Hypothalamus (tissue), 51 donors: ENCODE data around the gene SPNS3.
A peak's percentile ranks its signal among the peaks of the same experiment; 100 is the strongest.

ENCODE experiments used
- DNase-seq, 51 donors: peaks; one replicate each; lab custom pipeline; 2025; lab: John Stamatoyannopoulos, UW

Gene SPNS3

DNA sequence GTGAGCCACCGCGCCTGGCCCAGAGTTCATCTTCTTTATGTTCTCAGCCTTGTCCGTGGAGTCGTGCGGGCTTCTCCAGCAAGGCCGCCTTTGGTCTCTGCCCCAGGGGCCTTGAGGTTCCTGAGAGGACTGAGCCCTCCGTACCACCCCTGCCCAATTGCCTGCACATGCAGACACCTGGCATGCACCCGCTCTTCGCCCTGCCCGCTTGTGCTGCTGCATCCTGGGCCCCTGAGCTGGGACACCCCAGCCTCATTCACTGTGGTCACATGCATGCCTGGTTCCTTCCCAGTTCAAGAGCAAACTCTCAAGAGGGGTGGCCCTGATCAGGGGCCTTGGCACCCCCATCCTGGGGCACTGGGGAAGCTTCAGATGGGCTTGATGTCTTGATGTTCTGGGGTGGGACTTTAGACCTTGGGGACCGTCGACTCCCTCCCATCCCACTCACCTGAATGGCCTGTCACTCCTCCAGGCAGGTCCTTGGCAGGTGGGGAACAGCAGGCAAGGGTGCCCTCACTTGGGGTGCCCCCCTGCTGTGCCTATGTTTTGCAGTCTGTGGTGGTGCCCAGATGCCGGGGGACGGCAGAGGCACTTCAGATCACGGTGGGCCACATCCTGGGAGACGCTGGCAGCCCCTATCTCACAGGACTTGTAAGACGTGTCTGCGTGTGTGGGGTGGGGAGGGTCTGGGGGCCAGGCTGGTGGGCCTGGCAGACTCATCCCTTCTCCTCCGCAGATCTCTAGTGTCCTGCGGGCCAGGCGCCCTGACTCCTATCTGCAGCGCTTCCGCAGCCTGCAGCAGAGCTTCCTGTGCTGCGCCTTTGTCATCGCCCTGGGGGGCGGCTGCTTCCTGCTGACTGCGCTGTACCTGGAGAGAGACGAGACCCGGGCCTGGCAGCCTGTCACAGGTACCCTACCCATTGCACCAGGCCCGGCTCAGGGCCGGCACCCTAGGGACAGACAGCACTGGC, 52.2 kb downstream of the SPNS3 start:
- DNase-seq, result no peak

DNA sequence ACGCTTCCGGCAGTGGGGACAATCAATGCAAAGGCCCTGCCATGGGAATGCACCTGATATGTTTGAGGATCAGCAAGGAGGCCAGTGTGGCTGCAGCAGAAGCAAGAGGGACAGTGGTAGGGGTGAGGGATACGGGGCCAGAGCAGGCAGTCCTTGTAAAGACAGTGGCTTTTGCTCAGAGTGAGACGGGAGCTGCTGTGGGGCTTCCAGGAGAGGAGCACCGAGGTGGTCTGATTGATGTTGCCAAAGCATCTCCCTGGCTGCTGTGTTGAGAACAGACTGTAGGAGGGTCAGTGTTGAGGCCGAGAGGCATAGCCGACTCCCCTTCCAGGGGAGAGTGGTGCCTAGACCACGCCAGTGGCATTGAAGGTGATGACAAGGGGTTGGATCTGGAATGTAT, 53.6 kb downstream of the SPNS3 start:
- DNase-seq, result no peak

DNA sequence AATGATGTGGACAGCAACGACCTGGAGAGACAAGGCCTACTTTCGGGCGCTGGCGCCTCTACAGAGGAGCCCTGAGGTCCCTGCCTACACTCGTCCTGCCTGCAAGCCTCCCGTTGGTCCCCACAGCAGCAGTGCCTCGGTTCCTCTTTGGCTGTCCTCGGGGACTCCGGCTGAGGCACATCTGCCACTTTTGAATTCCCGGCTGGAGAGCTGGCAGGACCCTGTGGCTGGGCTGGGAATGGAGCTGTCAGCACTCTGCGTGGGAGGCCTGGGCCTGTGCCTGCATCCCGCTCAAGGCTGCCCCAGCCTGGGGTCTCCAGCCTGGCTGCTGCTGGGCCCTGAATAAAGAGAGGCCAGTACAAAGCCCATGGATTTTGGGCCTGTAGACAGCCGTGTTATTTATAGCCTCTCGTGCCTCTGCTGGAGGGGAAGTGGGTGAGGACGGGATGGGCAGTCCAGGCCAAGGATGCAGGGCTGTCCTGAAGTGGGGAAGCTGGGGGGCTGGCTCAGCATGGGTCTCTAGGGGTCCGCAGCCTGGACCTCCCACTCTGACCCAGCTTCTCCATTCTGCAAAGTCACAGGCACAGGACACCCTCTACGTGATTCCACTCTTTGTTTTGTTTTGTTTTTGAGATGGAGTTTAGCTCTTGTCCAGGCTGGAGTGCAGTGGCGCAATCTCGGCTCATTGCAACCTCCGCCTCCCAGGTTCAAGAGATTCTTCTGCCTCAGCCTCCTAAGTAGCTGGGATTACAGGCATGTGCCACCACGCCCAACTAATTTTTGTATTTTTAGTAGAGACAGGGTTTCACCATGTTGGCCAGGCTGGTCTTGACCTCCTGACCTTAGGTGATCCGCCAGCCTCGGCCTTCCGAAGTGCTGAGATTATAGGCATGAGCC, 54.3 kb downstream of the SPNS3 start:
- DNase-seq, result no peak

DNA sequence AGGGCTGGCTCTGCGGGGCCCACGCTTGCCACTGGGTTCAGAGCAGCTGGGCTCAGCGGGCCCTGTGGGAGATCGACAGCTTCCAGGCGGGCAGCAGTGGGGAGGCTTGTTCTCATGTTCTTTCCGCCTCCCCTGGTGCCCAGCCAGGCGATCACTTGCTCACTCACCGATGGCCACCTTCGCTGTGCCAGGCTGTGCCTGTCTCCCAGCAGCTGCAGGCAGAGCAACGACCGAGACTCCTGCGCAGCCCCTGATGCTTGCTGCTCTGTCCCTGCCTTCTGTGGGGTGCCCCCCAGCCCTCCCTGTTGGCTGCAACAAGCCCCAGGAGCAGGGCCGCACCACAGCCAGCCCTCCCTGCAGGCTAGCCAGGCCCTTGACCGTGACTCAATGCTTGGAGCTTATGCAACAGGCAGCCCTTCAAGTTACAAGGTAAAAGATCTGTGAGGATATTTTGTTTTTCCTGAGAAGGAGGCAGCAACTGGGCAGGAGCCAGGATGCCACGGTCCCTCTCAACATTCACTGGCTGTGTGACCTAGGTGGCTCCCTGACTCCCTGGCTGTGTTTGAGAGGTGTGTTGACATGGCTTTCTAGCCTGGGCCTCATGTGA, 55.4 kb downstream of the SPNS3 start:
- DNase-seq, result no peak

DNA sequence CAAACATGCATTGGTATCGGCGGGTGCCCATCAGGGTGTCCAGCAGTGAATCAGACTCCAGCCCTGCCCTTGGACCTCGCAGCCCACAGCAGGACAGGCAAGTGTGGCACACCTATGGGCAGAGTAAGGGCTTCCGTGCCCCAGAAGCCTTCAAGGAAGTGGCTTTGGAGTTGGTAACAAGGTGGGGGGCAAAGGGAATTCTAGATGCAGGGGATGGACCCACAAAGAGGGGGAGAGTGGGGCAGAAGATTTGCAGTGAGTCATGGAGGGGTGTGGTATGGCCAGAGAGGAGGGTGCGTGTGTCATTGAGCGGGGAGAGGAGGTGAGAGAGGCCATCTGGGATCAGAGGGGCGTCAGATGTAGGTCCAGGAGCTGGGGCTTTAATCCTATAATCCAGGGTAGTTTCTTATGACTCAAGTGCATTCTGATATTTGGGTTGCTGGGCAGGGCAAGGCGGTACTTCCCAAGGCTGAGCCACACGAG, 56.4 kb downstream of the SPNS3 start:
- DNase-seq, result no peak

DNA sequence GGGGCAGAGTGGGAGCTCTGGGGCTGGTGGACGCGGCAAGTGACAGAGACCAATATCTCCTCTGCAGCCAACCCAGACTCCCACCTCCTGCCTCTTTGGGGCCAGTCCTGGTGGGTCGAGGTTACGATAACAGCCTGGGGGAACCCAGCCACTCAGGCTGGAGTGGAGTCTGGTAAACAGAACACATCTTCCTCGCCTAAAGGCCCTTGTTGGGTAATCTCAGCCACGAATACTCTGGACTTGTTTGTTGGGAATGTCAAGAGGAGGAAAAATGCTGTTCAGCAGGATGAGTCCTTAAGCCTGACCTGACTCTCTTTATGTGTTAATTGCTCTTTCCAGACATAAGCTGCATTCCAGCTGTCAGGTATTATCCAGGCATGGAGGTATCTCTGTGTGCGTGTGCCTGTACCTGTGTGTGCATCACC, 56.9 kb downstream of the SPNS3 start:
- no peak for DNase-seq

DNA sequence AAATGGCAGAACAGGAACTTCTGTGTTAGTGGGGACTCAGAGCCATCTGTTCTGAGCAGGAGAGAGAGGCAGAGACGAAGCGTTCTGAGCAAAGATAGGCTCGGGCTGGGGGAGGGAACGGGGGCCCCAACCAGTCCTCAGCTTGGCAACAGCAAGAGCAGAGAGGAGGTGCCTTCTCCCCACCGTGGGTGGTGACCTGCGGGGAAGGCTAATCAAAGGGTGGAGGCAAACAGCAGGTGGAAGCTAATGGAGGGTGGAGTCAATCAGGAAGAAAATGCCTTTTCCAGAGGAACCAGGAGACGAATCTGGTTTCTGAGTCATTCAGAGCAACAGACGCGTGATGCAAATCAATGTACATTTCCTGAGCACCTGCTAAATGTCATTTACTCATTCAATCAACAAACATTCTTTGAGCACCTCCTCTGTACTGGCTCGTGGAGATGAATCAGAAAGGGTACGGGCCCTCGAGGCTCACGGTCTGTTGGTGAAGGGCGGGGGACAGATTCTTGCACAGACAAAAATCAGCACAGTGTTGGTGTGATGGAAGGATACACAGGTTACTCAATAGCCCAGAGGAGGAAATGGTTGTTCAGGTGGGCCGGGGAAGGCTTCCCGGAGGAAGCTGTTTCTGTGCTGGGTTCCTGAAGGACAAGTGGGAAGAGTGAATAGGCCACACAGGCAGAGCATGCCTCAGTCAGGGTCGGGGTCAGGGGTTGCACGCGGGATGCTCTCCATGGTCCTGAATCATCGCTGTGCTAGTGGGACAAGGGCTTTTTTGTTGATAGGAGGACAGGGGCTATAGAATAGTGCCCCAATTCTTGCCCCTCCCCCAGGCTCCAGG, 59.2 kb downstream of the SPNS3 start:
- DNase-seq, result peak in 7 of 51 donors; percentile 6 to 60 (median 39)

DNA sequence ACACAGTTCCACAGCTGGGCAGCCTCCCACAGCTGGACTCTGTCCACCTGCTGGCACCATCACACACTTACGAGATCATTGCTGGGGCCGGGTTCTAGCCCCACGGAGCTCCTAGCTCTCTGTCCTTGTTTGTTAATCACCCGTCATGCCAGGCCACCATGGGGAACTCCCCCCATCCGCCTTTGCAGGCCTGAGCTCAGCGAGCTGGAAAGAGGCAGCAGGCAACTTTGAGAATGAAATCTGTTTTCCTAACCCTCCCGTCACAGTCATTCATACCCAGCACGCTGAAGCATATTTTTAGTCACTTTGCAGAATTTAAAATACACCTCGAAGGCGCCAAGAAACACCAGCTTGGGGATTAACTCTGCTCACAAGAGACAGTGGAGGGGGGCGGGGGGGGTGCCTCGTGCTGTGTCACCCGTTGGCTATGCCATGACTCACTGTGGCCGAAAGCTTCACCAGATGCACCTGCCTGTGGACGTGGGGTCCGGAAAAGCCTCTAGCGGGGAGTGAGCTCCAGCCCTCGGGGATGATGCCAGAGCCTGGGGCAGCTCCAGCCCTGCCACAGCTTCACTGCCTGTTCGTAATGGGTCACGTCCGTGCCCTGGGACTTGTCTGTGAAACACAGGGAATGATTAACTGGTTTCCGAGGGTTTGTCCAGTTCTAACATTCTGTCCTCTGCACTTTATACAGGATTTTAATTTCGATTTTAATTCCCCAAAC, 63.5 kb downstream of the SPNS3 start:
- peak in 3 of 51 donors; percentile 15 to 76 (median 23) for DNase-seq

DNA sequence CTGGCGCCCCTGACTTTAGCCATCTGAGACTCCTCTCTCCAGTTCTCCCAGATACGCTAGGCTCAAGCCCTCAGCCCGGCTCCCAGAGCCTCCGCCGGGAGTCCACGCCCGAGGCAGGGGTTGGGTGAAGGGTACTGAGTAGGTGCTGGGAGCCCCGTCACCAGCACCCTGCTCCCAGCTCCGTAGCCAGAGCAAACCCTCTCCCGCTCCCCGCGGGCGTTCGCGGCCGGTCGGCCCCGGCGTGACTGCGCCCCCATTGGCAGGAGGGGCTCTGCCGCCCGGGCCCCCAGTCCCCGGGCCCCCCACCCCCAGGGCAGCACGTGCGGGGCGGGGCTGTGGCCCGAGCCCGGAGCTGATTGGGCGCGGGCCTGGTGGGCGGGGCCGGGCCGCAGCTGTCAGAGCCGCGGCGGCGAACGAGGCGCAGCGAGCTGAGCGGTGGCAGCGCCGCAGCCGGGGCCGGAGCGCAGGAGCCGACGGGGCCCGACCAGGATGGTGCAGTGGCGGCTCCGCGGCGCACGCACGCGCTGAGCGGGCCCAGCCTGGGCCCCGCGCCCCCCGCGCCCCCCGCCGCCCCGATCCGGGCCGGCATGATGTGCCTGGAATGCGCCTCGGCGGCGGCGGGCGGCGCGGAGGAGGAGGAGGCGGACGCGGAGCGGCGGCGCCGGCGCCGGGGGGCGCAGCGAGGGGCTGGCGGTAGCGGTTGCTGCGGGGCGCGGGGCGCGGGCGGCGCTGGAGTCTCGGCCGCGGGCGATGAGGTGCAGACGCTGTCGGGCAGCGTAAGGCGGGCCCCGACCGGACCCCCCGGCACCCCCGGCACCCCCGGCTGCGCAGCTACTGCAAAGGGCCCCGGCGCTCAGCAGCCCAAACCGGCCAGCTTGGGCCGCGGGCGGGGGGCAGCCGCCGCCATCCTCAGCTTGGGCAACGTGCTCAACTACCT, 65.0 kb downstream of the SPNS3 start, which contains the start of gene SPNS2:
Gene SPNS2, plus strand, starts transcription at position 421 of the 937 bp plus-strand sequence. Its CDS starts 167 bp downstream, at position 588.
- peak in 48 of 51 donors; percentile 9 to 91 (median 67) for DNase-seq

DNA sequence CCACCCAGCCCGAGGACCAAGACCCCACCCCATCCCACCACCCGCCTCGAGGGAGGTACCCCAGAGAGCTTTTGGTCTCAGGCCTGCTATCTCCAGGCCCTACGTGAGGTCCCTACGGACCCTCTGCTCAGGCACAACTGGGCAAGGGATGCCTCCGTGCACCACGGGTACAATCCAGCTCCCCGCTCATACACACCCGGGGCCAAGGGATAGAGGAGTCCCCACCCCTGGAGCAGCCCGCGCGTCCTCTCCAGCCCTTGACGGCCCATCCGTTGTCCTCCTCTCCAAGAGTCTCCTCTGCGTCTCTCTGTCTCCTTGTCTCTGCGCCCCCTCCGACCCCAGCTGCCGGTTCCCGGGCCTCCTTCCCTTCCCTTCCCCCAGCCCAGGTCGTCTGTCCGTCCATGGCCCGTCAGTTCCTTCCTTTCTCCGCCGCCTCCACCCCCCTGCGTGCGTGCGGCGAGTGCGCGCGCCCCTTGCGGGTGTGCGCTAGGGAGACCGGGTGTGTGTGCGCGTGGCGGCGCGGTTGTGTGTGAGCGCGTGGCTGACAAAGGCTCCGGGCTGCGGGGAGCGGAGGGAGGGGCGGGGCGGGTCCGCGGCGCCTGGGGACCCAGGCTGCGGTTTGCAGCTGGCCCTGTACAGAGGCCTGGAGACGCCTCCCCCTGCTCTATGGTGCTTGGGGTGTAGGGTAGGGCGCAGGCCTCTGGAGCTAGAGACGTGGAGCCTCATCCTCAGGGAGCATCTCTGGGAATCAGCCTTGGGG, 65.9 kb downstream of the SPNS3 start:
- peak in 39 of 51 donors; percentile 9 to 77 (median 40) for DNase-seq

DNA sequence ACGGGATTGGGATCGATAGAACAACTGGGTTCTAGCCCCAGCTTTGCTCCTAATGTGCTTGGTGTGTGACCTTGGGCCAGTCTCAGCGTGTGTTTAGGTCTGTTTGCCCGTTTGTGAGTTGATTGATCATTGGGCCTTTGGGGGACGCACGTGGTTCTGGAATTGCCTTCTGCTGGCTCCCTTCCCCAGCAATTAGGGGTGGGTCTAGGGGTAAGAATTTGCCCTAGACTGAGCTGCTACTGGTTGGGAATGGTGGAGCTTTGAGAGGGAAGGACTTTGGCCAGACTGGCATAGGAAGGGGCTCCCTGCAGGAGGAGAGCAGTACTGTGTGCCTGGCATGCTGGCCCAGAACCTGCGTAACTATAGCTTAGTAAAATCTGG, 66.4 kb downstream of the SPNS3 start:
- no peak for DNase-seq

DNA sequence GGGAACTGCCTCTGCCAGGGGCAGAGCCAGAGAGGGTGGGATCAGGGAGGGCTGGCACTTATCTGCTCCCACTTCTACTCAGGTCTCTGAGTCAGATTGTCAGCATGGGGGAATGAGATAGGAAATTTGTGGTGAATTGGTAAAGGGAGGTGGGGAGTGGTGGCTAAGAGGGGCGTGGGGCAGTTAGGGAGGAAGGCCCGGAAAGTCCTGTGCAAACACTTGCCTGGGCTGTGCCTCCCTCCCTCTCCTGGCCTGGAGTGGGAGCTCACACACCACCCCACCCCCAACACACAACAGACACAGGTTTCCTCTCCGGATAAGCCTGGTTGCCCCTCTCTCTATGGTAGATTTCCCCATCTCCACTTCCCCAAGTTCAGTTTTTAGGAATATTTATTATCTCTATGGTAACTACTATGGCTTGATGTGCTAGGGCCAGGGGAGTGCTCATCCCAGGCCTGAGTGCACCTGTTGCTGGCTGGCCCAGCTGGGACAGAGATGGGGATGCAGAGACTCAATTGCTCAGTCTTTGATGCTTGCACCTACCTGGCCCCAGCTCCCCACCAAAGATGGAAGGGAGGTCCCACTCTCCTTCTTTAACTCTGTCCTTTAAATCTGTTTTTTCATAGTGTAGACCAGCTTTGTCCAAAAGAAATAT, 67.7 kb downstream of the SPNS3 start:
- DNase-seq, result no peak

DNA sequence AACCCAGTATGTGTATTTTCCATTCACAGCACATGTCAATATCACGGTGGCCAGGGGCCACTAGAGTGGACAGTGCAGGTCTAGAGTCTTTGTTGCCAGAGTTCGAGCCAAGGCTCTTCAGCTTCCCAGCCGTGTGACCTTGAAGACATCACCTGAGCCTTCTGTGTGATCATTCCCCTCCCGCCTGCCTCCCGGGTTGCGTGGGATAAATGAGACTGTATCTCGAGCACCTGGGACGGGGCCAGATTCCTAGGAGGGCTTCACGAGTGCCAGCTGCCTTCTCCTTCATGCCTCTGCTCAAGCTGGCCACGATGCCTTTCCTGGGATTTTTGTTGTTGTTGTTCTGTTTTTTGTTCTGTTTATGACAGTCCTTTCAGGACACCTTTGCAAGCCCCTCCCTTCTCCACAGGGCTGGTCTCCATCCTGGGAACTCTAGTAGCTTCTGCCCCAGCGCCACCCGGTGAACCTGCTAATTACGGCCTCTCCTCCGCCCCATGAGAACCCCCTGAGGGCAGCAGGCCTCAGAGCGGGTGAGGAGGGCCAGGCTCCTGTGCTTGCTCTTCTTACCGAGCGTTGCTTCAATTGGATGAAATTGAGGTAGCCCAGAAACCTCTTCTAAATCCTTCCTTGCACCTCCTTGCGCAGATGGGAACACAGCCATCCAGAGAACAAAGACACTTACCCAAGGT, 68.9 kb downstream of the SPNS3 start:
- no peak for DNase-seq

DNA sequence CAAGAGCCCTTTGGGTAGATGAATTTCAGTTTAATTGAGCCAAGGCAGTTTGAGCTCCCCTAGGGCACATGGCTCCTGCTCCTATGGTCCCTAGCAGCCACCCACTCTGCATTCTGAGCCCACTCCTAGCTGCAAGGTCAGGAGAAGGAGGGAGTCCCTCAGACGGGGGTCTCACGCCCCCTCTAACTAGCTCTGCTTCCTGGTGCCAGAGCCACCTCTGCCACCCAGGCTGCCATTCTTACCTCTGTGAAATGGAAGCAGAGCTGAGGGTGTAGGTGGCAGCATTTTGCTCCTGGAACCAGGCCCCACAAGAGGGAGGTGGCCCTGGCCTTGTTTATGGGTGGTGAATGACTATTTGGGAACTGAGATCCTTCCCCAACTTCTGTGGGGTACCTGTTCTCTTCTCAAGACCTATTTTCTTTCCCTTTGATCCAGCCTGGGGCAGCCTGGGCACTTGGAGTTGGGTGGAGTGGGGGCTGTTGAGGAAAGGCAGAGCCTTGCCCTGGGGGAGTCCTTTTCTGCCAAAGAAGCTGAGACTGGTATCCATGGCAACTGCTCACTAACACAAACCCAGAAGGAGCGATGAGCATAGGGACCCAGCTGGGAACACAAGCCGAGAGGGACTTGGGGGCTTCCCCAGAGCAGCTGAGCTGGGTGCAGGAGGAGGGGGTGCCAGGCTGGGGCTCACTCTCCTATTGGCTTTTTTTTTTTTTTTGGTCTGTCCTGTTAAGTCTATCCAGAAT, 69.7 kb downstream of the SPNS3 start:
- peak in 1 of 51 donors; percentile 22 for DNase-seq

DNA sequence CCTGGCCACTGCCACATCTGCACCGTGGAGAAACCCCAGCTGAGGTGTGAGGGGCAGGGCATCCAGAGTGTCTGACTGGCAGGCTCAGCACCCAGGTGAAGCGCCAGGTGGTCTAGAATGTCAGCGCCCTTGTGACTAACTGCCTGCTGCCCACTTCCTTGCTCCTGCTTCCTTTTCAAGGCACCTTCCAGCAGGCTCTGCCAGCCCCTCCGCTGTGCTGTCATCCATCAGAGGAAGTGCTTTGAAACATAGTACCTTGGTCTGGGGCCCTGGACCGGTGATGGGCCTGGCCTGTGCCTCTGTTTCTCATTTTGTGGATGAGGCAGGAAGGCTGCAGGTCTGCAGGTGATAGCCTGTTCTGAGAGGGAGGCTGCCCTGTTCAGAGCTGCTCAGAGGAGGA, 70.4 kb downstream of the SPNS3 start:
- DNase-seq, result no peak
